Smooth muscle cell (in vitro differentiated cells): Measurements from ENCODE around the gene URM1. TPM values are rescaled to one million over a fixed set of nuclear protein-coding genes. Genes with fewer than 3 reads are reported as not detected.

Experiments
- DNase-seq: peaks from one replicate; lab custom pipeline; 2025; ENCODE audit not compliant: unreplicated experiment; lab: John Stamatoyannopoulos, UW
- H2AFZ ChIP-seq: fragments of 200-600 bp; sonication (generic); 2 replicates; pipeline ENCODE4 v1.6.0; 2016; ENCODE audit warnings: antibody characterized with exemption, low read depth, mild to moderate bottlenecking
- H3F3A ChIP-seq: fragments of 200-600 bp; sonication (generic); 2 replicates; pipeline ENCODE4 v1.6.0; 2017; ENCODE audit warnings: antibody characterized with exemption, low read depth
- H3K27ac ChIP-seq: fragments of 200-600 bp; sonication (generic); 2 replicates; pipeline ENCODE4 v1.5.1; 2016; ENCODE audit warnings: low read depth, mild to moderate bottlenecking
- H3K27me3 ChIP-seq: fragments of 200-600 bp; sonication (generic); 2 replicates; pipeline ENCODE4 v1.6.1; 2016; ENCODE audit warnings: low read depth, mild to moderate bottlenecking
- H3K36me3 ChIP-seq: fragments of 200-600 bp; sonication (generic); 2 replicates; pipeline ENCODE4 v1.5.1; 2016; ENCODE audit warnings: low read depth
- H3K4me1 ChIP-seq: fragments of 200-600 bp; sonication (generic); 2 replicates; pipeline ENCODE4 v1.5.1; 2016; ENCODE audit warnings: low read depth
- H3K4me2 ChIP-seq: fragments of 200-600 bp; sonication (generic); 2 replicates; pipeline ENCODE4 v1.6.0; 2016; ENCODE audit warnings: mild to moderate bottlenecking
- H3K4me3 ChIP-seq: fragments of 200-600 bp; sonication (generic); 2 replicates; pipeline ENCODE4 v1.5.1; 2016; ENCODE audit warnings: mild to moderate bottlenecking
- H3K79me2 ChIP-seq: fragments of 200-600 bp; sonication (generic); 2 replicates; pipeline ENCODE4 v1.6.0; 2016; ENCODE audit warnings: low read depth, mild to moderate bottlenecking
- H3K9ac ChIP-seq: fragments of 200-600 bp; sonication (generic); 2 replicates; pipeline ENCODE4 v1.6.0; 2016; ENCODE audit warnings: low read depth
- H3K9me3 ChIP-seq: fragments of 200-600 bp; sonication (generic); replicated peaks from 2 replicates; pipeline ENCODE4 v1.5.1; 2016; ENCODE audit warnings: low read depth
- H4K20me1 ChIP-seq: fragments of 200-600 bp; sonication (generic); 2 replicates; pipeline ENCODE4 v1.6.0; 2016; ENCODE audit warnings: low read depth
- CTCF ChIP-seq: fragments of 200-600 bp; sonication (generic); IDR thresholded peaks from 2 replicates; pipeline ENCODE4 v1.5.1; 2017; ENCODE audit warnings: borderline replicate concordance, mild to moderate bottlenecking, antibody characterized with exemption; ENCODE audit not compliant: insufficient read depth, poor library complexity, severe bottlenecking
- WGBS: methylation state at CpG from one replicate; pipeline ENCODE4 v1.1.7; 2016; ENCODE audit warnings: low lambda C conversion rate; 5-methylcytosine and 5-hydroxymethylcytosine counted together
- polyA plus RNA-seq: library from polyadenylated mRNA; unstranded; fragments of >200 nt; fragmentation: Nextera tagmentation; extraction: Ambion mirVana; gene quantifications from 2 replicates; pipeline ENCODE4 v1.2.1, GENCODE V29; 2016
- total RNA-seq: library from RNA; depleted of rRNA; stranded (reverse); fragments of >200 nt; gene quantifications from 2 replicates; pipeline ENCODE4 v1.2.3, GENCODE V29; 2014

The URM1 gene
- total and polyA plus RNA-seq, 2 experiments from 2014 or later: 27.3 to 48.7 TPM

- Histone ChIP-seq H3K4me3 (no peak overlapping the region), H3K27me3 (peaks cover 93% of the 10 kb centered on the region), H3K27ac (no peak overlapping the region), H3K36me3 (no peaks in the 10 kb centered on the region), H4K20me1 (peaks cover 48% of the 10 kb centered on the region), H3K4me2 (no peak overlapping the region), H2AFZ (no peak overlapping the region), H3F3A (no peaks in the 10 kb centered on the region), H3K9ac (no peak overlapping the region), H3K4me1 (peaks cover 19% of the 10 kb centered on the region), H3K9me3 (no peaks in the 10 kb centered on the region), H3K79me2 (no peaks in the 10 kb centered on the region)
- 20% methylated on average over 9 of the region's 9 CpGs for WGBS
- no peak for DNase-seq
- TF ChIP-seq CTCF: no peak
These were observed 23.4 kb downstream of the URM1 start for GRCh38 chr9:128394379-128395168.

GRCh38 chr9:128396970-128397613 is 25.9 kb downstream of the URM1 start:
- peaks cover 15% of the 10 kb centered on the region for H3K4me1 ChIP-seq
- H3K4me2 ChIP-seq: no peak overlapping the region
- H3K4me3 ChIP-seq: no peak overlapping the region
- H3K9me3 ChIP-seq: no peaks in the 10 kb centered on the region
- H3K36me3 ChIP-seq: no peaks in the 10 kb centered on the region
- H3K9ac ChIP-seq: no peak overlapping the region
- peaks cover 78% of the 10 kb centered on the region for H3K27me3 ChIP-seq
- no peak for TF ChIP-seq CTCF
- peaks cover 23% of the 10 kb centered on the region for H4K20me1 ChIP-seq
- DNase-seq: no peak
- H3F3A ChIP-seq: no peaks in the 10 kb centered on the region
- no peak overlapping the region for H2AFZ ChIP-seq
- 12% methylated on average over 19 of the region's 19 CpGs for WGBS
- H3K79me2 ChIP-seq: no peaks in the 10 kb centered on the region
- no peak overlapping the region for H3K27ac ChIP-seq

- Histone ChIP-seq H3F3A (no peaks in the 10 kb centered on the region), H3K27ac (no peak overlapping the region), H3K4me2 (no peak overlapping the region), H4K20me1 (peaks cover 15% of the 10 kb centered on the region), H3K27me3 (peaks cover 70% of the 10 kb centered on the region), H2AFZ (no peak overlapping the region), H3K4me3 (no peak overlapping the region), H3K79me2 (no peaks in the 10 kb centered on the region), H3K9ac (no peak overlapping the region), H3K36me3 (no peaks in the 10 kb centered on the region), H3K4me1 (peaks cover 7% of the 10 kb centered on the region), H3K9me3 (no peaks in the 10 kb centered on the region)
- WGBS: 83% methylated on average over 7 of the region's 7 CpGs
- no peak for DNase-seq
- TF ChIP-seq CTCF: no peak
These were observed 26.7 kb downstream of the URM1 start for GRCh38 chr9:128397831-128398230.
